ENCODE measurements around the gene TRMT61B. TPM values are rescaled to one million over a fixed set of nuclear protein-coding genes. Genes with fewer than 3 reads are reported as not detected.

TRMT61B gene
- total and polyA plus RNA-seq, 11 donors, result 12.9 to 54.7 (median 16.1) TPM

DNA sequence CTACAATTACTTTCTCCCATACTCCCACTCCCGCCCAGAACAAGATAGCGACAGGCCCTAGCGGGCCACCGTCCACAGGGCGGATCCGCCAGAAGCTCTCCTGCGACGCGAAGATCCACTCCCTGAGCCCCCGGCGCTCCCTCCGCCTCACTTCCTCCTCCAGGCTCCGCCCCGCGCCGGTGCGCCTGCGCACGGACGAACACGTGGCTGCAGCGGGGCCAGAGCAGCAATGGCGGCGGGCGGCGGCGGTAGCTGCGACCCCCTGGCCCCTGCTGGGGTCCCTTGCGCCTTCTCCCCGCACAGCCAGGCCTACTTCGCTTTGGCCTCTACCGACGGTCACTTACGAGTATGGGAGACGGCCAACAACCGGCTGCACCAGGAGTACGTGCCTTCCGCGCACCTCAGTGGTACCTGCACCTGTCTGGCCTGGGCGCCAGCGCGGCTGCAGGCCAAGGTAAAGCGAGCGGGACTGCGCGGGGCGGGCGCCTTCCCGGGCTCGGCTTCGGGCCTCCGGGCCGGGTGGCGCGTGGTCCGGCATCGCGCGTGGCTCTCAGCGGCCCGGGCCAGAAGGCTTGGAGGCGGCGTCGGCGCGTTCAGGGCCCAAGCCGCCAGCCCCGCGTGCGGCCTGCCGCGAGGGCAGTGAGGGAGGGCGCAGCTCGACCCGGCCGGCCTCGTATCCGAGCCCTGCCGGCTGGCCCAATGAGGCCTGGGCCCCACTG is 24.5 kb upstream of the TRMT61B start, which contains the start of gene WDR43:
Gene WDR43 (plus strand): TSS at position 198 of the 719 bp plus-strand sequence. CDS start 32 bp downstream, at position 230.
- intact Hi-C loops (cut with DNase I), result loop anchor here in 5 of 10 donors (1.0 to 10.0 kb wide), 3 partner anchors 24 to 330 kb away; partner anchors contain the start of gene TRMT61B (in 5 of the 5)
- Histone ChIP-seq H3K9me3 (peaks cover 0 to 7% (median 0%) of the 10 kb centered on the region in 12 donors), H3K27me3 (no peaks in the 10 kb centered on the region), H3K4me3 (peak within 1 kb of the TSS; percentile 66 to 100 (median 94)), H3K4me1 (peaks cover 0 to 39% (median 26%) of the 10 kb centered on the region in 12 donors), H3K36me3 (no peaks in the 10 kb centered on the region), H3K27ac (peak within 1 kb of the TSS; percentile 1 to 85 (median 73))
- DNase-seq, result peak; percentile 97 to 99 (median 98)
- peak; percentile 98 to 100 (median 100) for ATAC-seq
- 0 to 1% (median 0%) methylated on average over 17 to 79 of the region's 79 CpGs for WGBS, 4 donors
- TF ChIP-seq, protein P1, sequence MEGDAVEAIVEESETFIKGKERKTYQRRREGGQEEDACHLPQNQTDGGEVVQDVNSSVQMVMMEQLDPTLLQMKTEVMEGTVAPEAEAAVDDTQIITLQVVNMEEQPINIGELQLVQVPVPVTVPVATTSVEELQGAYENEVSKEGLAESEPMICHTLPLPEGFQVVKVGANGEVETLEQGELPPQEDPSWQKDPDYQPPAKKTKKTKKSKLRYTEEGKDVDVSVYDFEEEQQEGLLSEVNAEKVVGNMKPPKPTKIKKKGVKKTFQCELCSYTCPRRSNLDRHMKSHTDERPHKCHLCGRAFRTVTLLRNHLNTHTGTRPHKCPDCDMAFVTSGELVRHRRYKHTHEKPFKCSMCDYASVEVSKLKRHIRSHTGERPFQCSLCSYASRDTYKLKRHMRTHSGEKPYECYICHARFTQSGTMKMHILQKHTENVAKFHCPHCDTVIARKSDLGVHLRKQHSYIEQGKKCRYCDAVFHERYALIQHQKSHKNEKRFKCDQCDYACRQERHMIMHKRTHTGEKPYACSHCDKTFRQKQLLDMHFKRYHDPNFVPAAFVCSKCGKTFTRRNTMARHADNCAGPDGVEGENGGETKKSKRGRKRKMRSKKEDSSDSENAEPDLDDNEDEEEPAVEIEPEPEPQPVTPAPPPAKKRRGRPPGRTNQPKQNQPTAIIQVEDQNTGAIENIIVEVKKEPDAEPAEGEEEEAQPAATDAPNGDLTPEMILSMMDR (IDR thresholded peaks at IDR 0.05), result no peak
- peak in 1 of 2 donors; percentile 61 for TF ChIP-seq POLR2A (IDR thresholded peaks at IDR 0.05)

DNA sequence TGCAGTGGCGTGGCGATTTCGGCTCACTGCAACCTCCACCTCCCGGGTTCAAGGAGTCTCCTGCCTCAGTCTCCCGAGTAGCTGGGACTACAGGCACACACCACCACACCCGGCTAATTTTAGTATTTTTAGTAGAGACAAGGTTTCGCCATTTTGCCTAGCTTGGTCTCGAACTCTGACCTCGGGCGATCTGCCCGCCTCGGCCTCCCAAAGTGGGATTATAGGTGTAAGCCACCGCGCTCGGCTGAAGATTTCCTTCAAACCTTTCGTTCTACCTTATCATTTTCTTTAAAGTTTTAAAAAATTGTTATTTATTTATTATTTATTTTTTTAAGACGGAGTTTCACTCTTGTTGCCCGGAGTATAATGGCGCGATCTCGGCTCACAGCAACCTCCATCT is 23.4 kb upstream of the TRMT61B start:
- DNase-seq (no peak), ATAC-seq (no peak)
- TF ChIP-seq POLR2A (IDR thresholded peaks at IDR 0.05), result no peak
- TF ChIP-seq, protein P1 (IDR thresholded peaks at IDR 0.05), result no peak
- 87 to 92% (median 90%) methylated on average over 21 of the region's 21 CpGs for WGBS, 4 donors
- H3K27ac ChIP-seq, result no peak overlapping the region
- intact Hi-C loops (cut with DNase I), result loop anchor here in 1 of 10 donors (10.0 kb wide), 1 partner anchor 329 kb away; no protein-coding TSS in a partner anchor
- no peaks in the 10 kb centered on the region for H3K27me3 ChIP-seq
- peak overlapping the region in 1 of 12 donors; percentile 96 for H3K4me3 ChIP-seq
- no peaks in the 10 kb centered on the region for H3K36me3 ChIP-seq
- peaks cover 0 to 7% (median 0%) of the 10 kb centered on the region in 12 donors for H3K9me3 ChIP-seq
- peaks cover 0 to 34% (median 26%) of the 10 kb centered on the region in 12 donors for H3K4me1 ChIP-seq

DNA sequence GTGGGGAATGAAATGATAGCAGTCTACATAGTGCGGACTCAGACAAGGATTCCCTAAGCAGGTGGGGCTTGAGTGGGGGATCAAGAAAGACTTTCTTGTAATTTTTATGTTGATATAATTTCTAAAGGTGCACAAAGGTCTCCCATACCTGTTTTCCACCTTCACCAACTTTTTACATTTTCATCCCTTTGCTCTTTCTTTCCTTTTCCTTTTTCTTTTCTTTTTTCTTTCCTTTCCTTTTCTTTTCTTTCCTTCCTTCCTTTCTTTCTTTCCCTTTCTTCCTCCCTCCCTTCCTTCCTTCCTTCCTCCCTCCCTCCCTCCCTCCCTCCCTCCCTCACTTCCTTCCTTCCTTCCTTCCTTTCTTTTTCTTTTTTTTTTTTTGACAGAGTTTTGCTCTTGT is 10.1 kb upstream of the TRMT61B start:
- Histone ChIP-seq H3K36me3 (no peaks in the 10 kb centered on the region), H3K27ac (no peak overlapping the region), H3K9me3 (no peaks in the 10 kb centered on the region), H3K27me3 (peaks cover 0 to 18% (median 0%) of the 10 kb centered on the region in 9 donors), H3K4me3 (no peak overlapping the region), H3K4me1 (no peaks in the 10 kb centered on the region)
- WGBS, 4 donors, result 83 to 98% (median 96%) methylated on average over 1 of the region's 1 CpG
- ATAC-seq (no peak), DNase-seq (no peak)
- intact Hi-C loops (cut with DNase I), result no loop called here
- TF ChIP-seq, protein P1 (IDR thresholded peaks at IDR 0.05), result no peak
- TF ChIP-seq POLR2A (IDR thresholded peaks at IDR 0.05), result no peak

DNA sequence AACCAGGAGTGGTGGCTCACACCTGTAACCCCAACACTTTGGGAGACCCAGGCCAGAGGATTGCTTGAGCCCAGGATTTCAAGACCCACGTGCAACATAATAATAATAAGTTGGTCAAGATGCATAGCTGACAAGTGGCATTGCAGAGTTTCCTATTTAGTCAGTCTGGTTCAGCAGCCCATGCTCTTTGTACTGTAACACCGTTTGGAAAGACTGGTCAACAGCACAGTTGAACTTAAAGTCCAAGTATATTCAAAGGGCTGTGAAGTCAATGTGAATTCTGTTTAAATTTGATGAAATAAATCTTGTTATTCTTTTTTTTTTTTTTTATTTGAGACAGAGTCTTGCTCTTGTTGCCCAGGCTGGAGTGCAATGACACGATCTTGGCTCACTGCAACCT is 1.5 kb upstream of the TRMT61B start:
- 75 to 89% (median 78%) methylated on average over 3 of the region's 3 CpGs for WGBS, 4 donors
- TF ChIP-seq, protein P1 (IDR thresholded peaks at IDR 0.05), result no peak
- no peak for TF ChIP-seq POLR2A (IDR thresholded peaks at IDR 0.05)
- Histone ChIP-seq H3K27me3 (peaks cover 0 to 3% (median 0%) of the 10 kb centered on the region in 9 donors), H3K36me3 (peaks cover 0 to 3% (median 0%) of the 10 kb centered on the region in 9 donors), H3K9me3 (no peaks in the 10 kb centered on the region), H3K27ac (no peak overlapping the region), H3K4me1 (peaks cover 0 to 32% (median 20%) of the 10 kb centered on the region in 12 donors), H3K4me3 (no peak overlapping the region)
- no peak for DNase-seq
- ATAC-seq, result no peak
- intact Hi-C loops (cut with DNase I), result loop anchor here in 1 of 10 donors (2.0 kb wide), 1 partner anchor 23 kb away; the partner anchor contains the start of gene WDR43

All from heart left ventricle (tissue), 16 donors.